LNCAP (cell line): Measurements from ENCODE around the gene APCDD1.

Experiments used
- TF ChIP-seq, protein P1 (sequence below): fragments of 450-650 bp; IDR thresholded peaks from 2 replicates; pipeline ENCODE4 v1.5.1; 2017; ENCODE audit warnings: mild to moderate bottlenecking

The APCDD1 gene

DNA sequence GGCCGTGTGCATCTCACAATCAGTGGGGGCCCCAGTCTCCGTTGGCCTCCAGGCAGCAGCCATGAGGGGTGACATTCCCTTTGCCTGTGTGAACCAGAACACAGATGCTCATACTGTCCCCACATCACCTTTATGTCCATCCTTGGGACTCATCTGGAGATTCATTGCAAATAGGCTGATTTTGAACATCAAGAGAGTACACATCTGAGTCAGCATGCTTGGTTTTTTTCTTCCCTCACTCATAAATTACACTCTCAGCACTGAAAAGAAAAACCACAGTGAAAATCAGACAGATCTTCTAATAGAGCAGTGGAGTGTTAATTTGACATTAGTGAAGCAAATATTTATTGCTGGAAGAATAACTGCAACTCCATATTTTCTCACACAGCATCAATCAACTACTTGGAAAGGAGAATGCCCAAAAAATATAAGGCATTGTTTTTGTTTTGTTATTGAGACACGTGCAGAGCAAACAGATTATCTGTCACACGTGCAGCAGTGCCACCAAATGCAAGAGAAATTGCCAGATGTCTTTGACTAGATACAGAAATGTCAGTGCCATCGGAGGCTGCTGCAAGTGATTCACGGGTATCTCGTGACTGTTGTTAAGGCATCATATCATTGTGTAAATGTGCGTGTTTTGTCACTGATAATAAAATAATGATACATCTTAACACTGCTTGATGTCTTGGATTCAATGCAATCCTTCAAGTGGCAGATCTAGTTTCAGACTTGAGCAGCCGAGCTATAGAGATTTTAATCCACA is 10.9 kb downstream of the APCDD1 start:
- TF ChIP-seq, protein P1, sequence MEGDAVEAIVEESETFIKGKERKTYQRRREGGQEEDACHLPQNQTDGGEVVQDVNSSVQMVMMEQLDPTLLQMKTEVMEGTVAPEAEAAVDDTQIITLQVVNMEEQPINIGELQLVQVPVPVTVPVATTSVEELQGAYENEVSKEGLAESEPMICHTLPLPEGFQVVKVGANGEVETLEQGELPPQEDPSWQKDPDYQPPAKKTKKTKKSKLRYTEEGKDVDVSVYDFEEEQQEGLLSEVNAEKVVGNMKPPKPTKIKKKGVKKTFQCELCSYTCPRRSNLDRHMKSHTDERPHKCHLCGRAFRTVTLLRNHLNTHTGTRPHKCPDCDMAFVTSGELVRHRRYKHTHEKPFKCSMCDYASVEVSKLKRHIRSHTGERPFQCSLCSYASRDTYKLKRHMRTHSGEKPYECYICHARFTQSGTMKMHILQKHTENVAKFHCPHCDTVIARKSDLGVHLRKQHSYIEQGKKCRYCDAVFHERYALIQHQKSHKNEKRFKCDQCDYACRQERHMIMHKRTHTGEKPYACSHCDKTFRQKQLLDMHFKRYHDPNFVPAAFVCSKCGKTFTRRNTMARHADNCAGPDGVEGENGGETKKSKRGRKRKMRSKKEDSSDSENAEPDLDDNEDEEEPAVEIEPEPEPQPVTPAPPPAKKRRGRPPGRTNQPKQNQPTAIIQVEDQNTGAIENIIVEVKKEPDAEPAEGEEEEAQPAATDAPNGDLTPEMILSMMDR: no peak

DNA sequence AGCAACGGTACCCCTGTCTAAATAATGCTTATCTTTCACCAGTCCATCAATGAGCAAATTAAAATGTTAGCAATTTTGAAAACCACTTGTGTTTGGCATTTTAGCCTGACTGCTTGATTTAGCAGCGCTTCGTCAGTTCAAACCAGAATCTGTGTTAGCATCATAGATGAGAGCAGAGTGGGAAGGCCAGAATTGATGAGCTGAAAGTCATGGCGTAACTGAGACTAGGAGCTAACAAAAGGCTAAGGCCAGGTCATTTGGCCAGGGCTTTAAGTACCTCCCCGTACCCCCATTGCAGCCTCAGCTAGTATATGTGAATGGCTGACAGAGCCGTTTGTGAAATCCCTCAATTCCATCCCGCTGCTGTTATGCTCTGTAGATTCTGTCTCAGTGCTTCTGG is 16.0 kb downstream of the APCDD1 start:
- TF ChIP-seq, protein P1: no peak

DNA sequence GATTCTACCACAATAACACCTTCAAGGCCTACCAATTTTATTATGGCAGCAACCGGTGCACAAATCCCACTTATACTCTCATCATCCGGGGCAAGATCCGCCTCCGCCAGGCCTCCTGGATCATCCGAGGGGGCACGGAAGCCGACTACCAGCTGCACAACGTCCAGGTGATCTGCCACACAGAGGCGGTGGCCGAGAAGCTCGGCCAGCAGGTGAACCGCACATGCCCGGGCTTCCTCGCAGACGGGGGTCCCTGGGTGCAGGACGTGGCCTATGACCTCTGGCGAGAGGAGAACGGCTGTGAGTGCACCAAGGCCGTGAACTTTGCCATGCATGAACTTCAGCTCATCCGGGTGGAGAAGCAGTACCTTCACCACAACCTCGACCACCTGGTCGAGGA is 17.1 kb downstream of the APCDD1 start:
- TF ChIP-seq, protein P1: no peak

DNA sequence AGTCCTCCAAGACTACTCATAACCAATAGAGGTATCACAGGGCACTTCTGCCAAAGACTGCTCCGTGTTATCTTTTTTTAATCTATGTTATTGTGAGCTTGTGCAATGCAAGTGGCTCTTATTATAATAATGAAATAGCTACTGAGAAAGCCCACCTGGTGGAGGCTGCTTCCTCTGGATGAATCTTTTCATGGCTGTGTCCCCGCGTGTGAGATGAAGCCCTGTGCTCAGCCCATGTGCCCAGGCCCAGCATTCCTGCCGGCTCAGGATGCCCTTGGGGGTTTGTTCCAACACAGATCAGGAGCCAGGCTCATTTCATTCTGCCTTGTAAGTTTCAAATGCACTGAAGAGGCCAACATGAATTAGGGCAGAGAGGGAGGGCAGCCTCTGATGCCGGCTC is 18.7 kb downstream of the APCDD1 start:
- TF ChIP-seq, protein P1: no peak

DNA sequence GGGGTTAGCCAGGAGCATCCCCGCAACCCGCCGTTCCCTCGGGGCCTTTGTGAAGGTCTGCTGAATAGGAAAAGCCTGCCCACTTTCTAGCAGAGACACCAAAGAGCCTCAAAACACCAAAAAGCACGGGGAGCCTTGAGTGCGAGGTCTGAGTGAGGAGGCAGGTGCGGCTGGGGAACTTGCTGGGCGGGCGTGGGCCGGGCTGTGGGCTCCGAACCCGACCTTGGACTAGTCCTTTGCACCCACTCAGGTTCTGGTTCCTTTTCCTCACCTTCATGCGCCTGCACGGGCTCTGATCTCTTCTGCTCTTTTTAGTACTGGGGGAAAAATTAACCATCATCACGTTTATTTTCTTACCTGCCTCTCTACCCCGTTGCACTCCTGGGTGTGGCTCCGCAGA is 19.9 kb downstream of the APCDD1 start:
- TF ChIP-seq, protein P1: no peak

DNA sequence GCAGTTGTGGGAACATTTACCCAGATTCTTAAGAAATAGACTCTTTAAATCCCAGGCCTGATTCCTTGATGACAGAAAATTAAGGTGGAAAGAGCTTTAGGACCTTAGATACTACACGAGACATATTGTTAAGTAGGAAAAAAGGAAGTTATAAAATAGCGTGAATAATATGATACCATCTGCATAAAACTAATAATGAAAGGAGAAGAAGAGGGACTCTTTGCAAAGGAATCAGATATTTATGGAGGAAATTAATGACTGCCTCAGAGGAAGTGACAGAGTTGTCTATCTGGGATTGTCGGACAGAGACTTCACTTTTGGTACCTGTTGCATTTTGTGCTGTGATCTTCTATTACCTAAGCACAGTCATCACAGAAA is 20.8 kb downstream of the APCDD1 start:
- TF ChIP-seq, protein P1: no peak

DNA sequence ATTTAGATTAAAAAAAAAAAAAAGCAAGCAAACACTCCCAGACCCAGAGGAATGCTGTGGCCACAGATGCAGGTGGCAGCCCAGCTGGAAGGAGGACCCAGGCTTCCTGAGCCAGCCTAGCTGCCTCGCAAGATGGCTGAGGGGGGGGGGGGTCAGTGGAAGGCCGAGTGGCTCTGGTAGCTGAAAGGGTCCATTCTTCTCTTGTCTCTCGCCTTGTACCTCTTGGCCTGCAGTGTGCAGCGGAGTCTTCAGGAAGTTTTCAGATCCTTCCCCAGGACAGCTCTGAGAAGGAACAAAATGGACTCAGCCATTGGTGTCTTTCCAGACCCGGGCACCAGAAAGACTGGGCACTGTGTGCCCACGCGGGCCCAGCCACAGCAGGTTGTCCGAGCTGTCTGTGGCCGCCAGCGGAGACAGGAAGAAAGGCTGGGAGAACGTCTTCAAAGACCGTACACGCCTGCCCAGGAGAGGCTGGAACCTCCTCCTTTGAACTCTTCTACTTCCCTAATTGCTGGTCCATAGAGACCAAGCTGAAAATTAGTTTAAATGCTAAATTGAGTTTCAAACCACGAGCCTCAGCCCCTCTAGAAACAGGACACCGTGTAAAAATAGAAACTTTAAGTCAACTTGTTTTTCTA is 21.3 kb downstream of the APCDD1 start:
- TF ChIP-seq, protein P1: no peak
